DOHH2 (cell line): ENCODE results near the gene ARHGAP23.

Source experiments
- EZH2phosphoT487 ChIP-seq: fragments of 200-600 bp; sonication (generic); IDR thresholded peaks from 2 replicates; pipeline ENCODE4 v1.6.1; 2017; ENCODE audit warnings: borderline replicate concordance, mild to moderate bottlenecking, antibody characterized with exemption, low read length, moderate library complexity, mixed read lengths
- TF ChIP-seq, protein P1 (sequence below): fragments of 200-600 bp; sonication (generic); IDR thresholded peaks from one replicate; pipeline ENCODE4 v1.5.1; 2014; ENCODE audit warnings: antibody characterized with exemption, mild to moderate bottlenecking, low read depth, low read length; ENCODE audit not compliant: poor library complexity, severe bottlenecking

- TF ChIP-seq, protein P1, sequence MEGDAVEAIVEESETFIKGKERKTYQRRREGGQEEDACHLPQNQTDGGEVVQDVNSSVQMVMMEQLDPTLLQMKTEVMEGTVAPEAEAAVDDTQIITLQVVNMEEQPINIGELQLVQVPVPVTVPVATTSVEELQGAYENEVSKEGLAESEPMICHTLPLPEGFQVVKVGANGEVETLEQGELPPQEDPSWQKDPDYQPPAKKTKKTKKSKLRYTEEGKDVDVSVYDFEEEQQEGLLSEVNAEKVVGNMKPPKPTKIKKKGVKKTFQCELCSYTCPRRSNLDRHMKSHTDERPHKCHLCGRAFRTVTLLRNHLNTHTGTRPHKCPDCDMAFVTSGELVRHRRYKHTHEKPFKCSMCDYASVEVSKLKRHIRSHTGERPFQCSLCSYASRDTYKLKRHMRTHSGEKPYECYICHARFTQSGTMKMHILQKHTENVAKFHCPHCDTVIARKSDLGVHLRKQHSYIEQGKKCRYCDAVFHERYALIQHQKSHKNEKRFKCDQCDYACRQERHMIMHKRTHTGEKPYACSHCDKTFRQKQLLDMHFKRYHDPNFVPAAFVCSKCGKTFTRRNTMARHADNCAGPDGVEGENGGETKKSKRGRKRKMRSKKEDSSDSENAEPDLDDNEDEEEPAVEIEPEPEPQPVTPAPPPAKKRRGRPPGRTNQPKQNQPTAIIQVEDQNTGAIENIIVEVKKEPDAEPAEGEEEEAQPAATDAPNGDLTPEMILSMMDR: no peak
- no peak for TF ChIP-seq EZH2phosphoT487
Measured at GRCh38 chr17:38504216-38504615, 76.0 kb downstream of the ARHGAP23 start.
